PC-3 (cell line): ENCODE results near the gene ZNF532.

Experiments used
- EZH2 ChIP-seq: fragments of 300-600 bp; sonication (generic); IDR thresholded peaks from one replicate; pipeline ENCODE4 v1.6.1; 2017; ENCODE audit warnings: antibody characterized with exemption, mild to moderate bottlenecking, low read length; ENCODE audit not compliant: unreplicated experiment
- EZH2phosphoT487 ChIP-seq: fragments of 300-600 bp; sonication (generic); IDR thresholded peaks from 2 replicates; pipeline ENCODE4 v1.6.1; 2018; ENCODE audit warnings: mild to moderate bottlenecking, antibody characterized with exemption, low read length, borderline replicate concordance
- TF ChIP-seq, protein P1 (sequence below): fragments of 300-600 bp; sonication (generic); conservative IDR thresholded peaks from 2 replicates; pipeline ENCODE4 v1.5.1; 2017; ENCODE audit warnings: antibody characterized with exemption, low read depth, mild to moderate bottlenecking, low read length

DNA sequence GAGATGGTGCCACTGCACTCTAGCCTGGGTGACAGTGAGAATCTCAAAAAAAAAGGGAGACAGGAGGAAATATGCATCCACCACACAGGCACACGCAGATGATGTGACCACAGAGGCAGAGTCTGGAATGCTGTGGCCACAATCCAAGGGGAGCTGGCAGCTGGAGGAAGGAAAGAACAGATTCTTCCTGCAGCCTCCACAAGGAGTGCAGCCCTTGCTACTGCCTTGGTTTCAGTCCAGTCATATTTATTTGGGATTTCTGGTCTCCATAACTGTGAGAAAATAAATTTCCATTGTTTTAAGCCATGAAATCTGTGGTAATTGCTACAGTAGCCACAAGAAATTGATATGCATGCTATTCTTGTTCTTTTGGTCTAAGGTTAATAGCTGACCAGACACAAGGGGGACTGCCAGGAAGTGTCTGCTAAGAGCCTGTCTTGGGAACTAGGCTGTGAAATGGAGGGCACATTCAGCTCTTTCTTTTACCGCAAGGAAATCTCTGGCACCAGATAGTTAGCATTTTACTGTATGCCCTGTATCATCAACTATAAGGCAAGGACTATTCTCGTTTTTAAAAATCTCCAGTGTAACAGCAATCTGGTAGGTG is 141.9 kb downstream of the ZNF532 start:
- TF ChIP-seq, protein P1, sequence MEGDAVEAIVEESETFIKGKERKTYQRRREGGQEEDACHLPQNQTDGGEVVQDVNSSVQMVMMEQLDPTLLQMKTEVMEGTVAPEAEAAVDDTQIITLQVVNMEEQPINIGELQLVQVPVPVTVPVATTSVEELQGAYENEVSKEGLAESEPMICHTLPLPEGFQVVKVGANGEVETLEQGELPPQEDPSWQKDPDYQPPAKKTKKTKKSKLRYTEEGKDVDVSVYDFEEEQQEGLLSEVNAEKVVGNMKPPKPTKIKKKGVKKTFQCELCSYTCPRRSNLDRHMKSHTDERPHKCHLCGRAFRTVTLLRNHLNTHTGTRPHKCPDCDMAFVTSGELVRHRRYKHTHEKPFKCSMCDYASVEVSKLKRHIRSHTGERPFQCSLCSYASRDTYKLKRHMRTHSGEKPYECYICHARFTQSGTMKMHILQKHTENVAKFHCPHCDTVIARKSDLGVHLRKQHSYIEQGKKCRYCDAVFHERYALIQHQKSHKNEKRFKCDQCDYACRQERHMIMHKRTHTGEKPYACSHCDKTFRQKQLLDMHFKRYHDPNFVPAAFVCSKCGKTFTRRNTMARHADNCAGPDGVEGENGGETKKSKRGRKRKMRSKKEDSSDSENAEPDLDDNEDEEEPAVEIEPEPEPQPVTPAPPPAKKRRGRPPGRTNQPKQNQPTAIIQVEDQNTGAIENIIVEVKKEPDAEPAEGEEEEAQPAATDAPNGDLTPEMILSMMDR = no peak
- TF ChIP-seq EZH2 (no peak), EZH2phosphoT487 (no peak)
